HUDEP-2 (cell line): ENCODE data around the gene AP1S2.
"Not testable (repeated sequence)": the region's sequence is repeated elsewhere in the genome, so short reads cannot be mapped to it uniquely, and the experiment has no call there.

Experiments used
- DNase-seq, 76 experiments: peaks; one replicate each; lab custom pipeline; 2025; ENCODE audit not compliant: unreplicated experiment in 76 of 76; lab: John Stamatoyannopoulos, UW

The AP1S2 gene

GRCh38 chrX:15855568-15856221, 1.1 kb upstream of the AP1S2 start:
- DNase-seq: peak in 3 of 76 experiments; percentile 1 to 29 (median 1)

GRCh38 chrX:15854080-15854655, 445 bp downstream of the AP1S2 start:
- peak in 23 of 76 experiments; percentile 0 to 38 (median 6) for DNase-seq

- no peak for DNase-seq
Measured at GRCh38 chrX:15853586-15854079, 980 bp downstream of the AP1S2 start.

- DNase-seq: no peak
Measured at GRCh38 chrX:15849555-15849954, 5.1 kb downstream of the AP1S2 start.

GRCh38 chrX:15848576-15848975, 6.0 kb downstream of the AP1S2 start:
- no peak for DNase-seq

- DNase-seq: peak in 1 of 76 experiments; percentile 1
Measured at GRCh38 chrX:15843960-15844359, 10.7 kb downstream of the AP1S2 start.

- no peak for DNase-seq
Measured at GRCh38 chrX:15841853-15842516, 12.6 kb downstream of the AP1S2 start.

GRCh38 chrX:15838017-15838416, 16.6 kb downstream of the AP1S2 start:
- DNase-seq: peak in 6 of 76 experiments; percentile 0 to 13 (median 0)

- no peak for DNase-seq
Measured at GRCh38 chrX:15834827-15835595, 19.6 kb downstream of the AP1S2 start.

- no peak for DNase-seq
Measured at GRCh38 chrX:15834053-15834452, 20.6 kb downstream of the AP1S2 start.

GRCh38 chrX:15831347-15831746, 23.3 kb downstream of the AP1S2 start:
- not testable (repeated sequence) for DNase-seq

- DNase-seq: no peak
Measured at GRCh38 chrX:15829217-15829616, 25.4 kb downstream of the AP1S2 start.

GRCh38 chrX:15825936-15826335, 28.7 kb downstream of the AP1S2 start:
- DNase-seq: no peak

GRCh38 chrX:15822922-15823321, 31.7 kb downstream of the AP1S2 start:
- DNase-seq: no peak

GRCh38 chrX:15820106-15821073, 34.2 kb downstream of the AP1S2 start:
- no peak for DNase-seq

- no peak for DNase-seq
Measured at GRCh38 chrX:15816886-15817285, 37.7 kb downstream of the AP1S2 start.

- DNase-seq: no peak
Measured at GRCh38 chrX:15816438-15816809, 38.2 kb downstream of the AP1S2 start.

- DNase-seq: peak in 11 of 76 experiments; percentile 0 to 31 (median 0)
Measured at GRCh38 chrX:15815779-15816437, 38.7 kb downstream of the AP1S2 start.

GRCh38 chrX:15814771-15815365, 39.7 kb downstream of the AP1S2 start:
- no peak for DNase-seq
